H9 (cell line): ENCODE measurements around the gene MARF1. TPM values are rescaled to one million over a fixed set of nuclear protein-coding genes. Genes with fewer than 3 reads are reported as not detected.

Experiments used
- DNase-seq: peaks from one replicate; pipeline ENCODE4 v3.0.0-alpha.2; 2017
- H2AFZ ChIP-seq: one replicate; pipeline ENCODE4 v1.6.1; 2013; ENCODE audit warnings: mild to moderate bottlenecking, low read length, control low read depth, moderate library complexity
- H2AK5ac ChIP-seq: 2 replicates; pipeline ENCODE4 v1.6.1; 2013; ENCODE audit warnings: low read length, control low read depth, mixed read lengths; ENCODE audit not compliant: insufficient read length
- H2BK120ac ChIP-seq: one replicate; pipeline ENCODE4 v1.6.1; 2013; ENCODE audit warnings: low read depth, mild to moderate bottlenecking, low read length, control low read depth, inconsistent platforms; ENCODE audit not compliant: poor library complexity, severe bottlenecking
- H2BK12ac ChIP-seq: 2 replicates; pipeline ENCODE4 v1.6.1; 2013; ENCODE audit warnings: low read length, control low read depth, mixed read lengths, low read depth; ENCODE audit not compliant: insufficient read length
- H2BK15ac ChIP-seq: 2 replicates; pipeline ENCODE4 v1.6.1; 2013; ENCODE audit warnings: low read depth, low read length, control low read depth
- H2BK20ac ChIP-seq: one replicate; pipeline ENCODE4 v1.6.1; 2013; ENCODE audit warnings: low read depth, mild to moderate bottlenecking, low read length, control low read depth, inconsistent platforms; ENCODE audit not compliant: poor library complexity, severe bottlenecking
- H2BK5ac ChIP-seq: 2 replicates; pipeline ENCODE4 v1.6.1; 2013; ENCODE audit warnings: low read length, control low read depth, mixed read lengths; ENCODE audit not compliant: insufficient read length
- H3K14ac ChIP-seq: 2 replicates; pipeline ENCODE4 v1.6.1; 2013; ENCODE audit warnings: low read length, control low read depth; ENCODE audit not compliant: insufficient read depth
- H3K18ac ChIP-seq: 2 replicates; pipeline ENCODE4 v1.6.1; 2013; ENCODE audit warnings: low read depth, mild to moderate bottlenecking, mixed read lengths, low read length, control low read depth; ENCODE audit not compliant: insufficient read length
- H3K23ac ChIP-seq: 2 replicates; pipeline ENCODE4 v1.6.1; 2013; ENCODE audit warnings: low read length, control low read depth, mixed read lengths, low read depth; ENCODE audit not compliant: insufficient read length
- H3K23me2 ChIP-seq: 2 replicates; pipeline ENCODE4 v1.6.1; 2013; ENCODE audit warnings: low read depth, mild to moderate bottlenecking, mixed read lengths, low read length, control low read depth; ENCODE audit not compliant: insufficient read length, poor library complexity, severe bottlenecking
- H3K27ac ChIP-seq: 2 replicates; pipeline ENCODE4 v1.5.1; 2013; ENCODE audit warnings: low read length, control low read depth, mixed read lengths, low read depth; ENCODE audit not compliant: insufficient read length
- H3K27me3 ChIP-seq: 2 replicates; pipeline ENCODE4 v1.6.1; 2013; ENCODE audit warnings: low read length, control low read depth, inconsistent platforms; ENCODE audit not compliant: insufficient read depth
- H3K4ac ChIP-seq: 2 replicates; pipeline ENCODE4 v1.6.1; 2013; ENCODE audit warnings: low read depth, mild to moderate bottlenecking, control low read depth, inconsistent platforms, low read length, moderate library complexity
- H3K4me1 ChIP-seq: 2 replicates; pipeline ENCODE4 v1.6.1; 2013; ENCODE audit warnings: low read length, control low read depth, inconsistent platforms; ENCODE audit not compliant: insufficient read depth
- H3K4me2 ChIP-seq: 2 replicates; pipeline ENCODE4 v1.6.1; 2013; ENCODE audit warnings: low read length, control low read depth, mixed read lengths; ENCODE audit not compliant: insufficient read length, insufficient read depth
- H3K56ac ChIP-seq: 2 replicates; pipeline ENCODE4 v1.6.1; 2013; ENCODE audit warnings: low read depth, mild to moderate bottlenecking, mixed read lengths, low read length, control low read depth; ENCODE audit not compliant: insufficient read length
- H3K79me1 ChIP-seq: 2 replicates; pipeline ENCODE4 v1.6.1; 2013; ENCODE audit warnings: low read depth, mild to moderate bottlenecking, moderate library complexity, low read length, control low read depth, inconsistent platforms; ENCODE audit not compliant: insufficient read depth, poor library complexity, severe bottlenecking
- H3K79me2 ChIP-seq: 2 replicates; pipeline ENCODE4 v1.6.1; 2013; ENCODE audit warnings: low read length, control low read depth, inconsistent platforms; ENCODE audit not compliant: insufficient read depth
- H3K9ac ChIP-seq: 2 replicates; pipeline ENCODE4 v1.6.1; 2013; ENCODE audit warnings: low read length, control low read depth, mixed read lengths; ENCODE audit not compliant: insufficient read length; ENCODE audit errors: extremely low read depth
- H3K9me3 ChIP-seq: one replicate; pipeline ENCODE4 v1.6.1; 2013; ENCODE audit warnings: low read depth, low read length, inconsistent platforms; ENCODE audit not compliant: control insufficient read depth
- H3T11ph ChIP-seq: one replicate; pipeline ENCODE4 v1.6.1; 2013; ENCODE audit warnings: mild to moderate bottlenecking, low read length, control low read depth, inconsistent platforms
- H4K20me1 ChIP-seq: one replicate; pipeline ENCODE4 v1.6.1; 2013; ENCODE audit not compliant: control insufficient read depth, insufficient read length, insufficient read depth
- H4K5ac ChIP-seq: 2 replicates; pipeline ENCODE4 v1.6.1; 2013; ENCODE audit warnings: low read depth, mild to moderate bottlenecking, mixed read lengths, low read length, control low read depth; ENCODE audit not compliant: insufficient read length
- H4K8ac ChIP-seq: replicated peaks from 2 replicates; pipeline ENCODE4 v1.6.1; 2013; ENCODE audit warnings: low read length, control low read depth, mixed read lengths, low read depth; ENCODE audit not compliant: insufficient read length
- H4K91ac ChIP-seq: 2 replicates; pipeline ENCODE4 v1.6.1; 2013; ENCODE audit warnings: low read depth, mild to moderate bottlenecking, moderate library complexity, mixed read lengths, low read length, control low read depth; ENCODE audit not compliant: insufficient read length
- H3K27ac Mint-ChIP-seq, 3 experiments: 2 replicates in 2 of 3; 3 replicates in 1 of 3; pipeline ENCODE4 v1.8.0; 2020 to 2021; ENCODE audit warnings: mixed read lengths in 3 of 3, mild to moderate bottlenecking in 1 of 3, moderate library complexity in 1 of 3
- H3K27me3 Mint-ChIP-seq: 2 replicates; pipeline ENCODE4 v1.8.0; 2021; ENCODE audit warnings: low read depth, mild to moderate bottlenecking, moderate library complexity, mixed read lengths
- H3K36me3 Mint-ChIP-seq, 3 experiments: 2 replicates in 2 of 3; 3 replicates in 1 of 3; pipeline ENCODE4 v1.8.0; 2020 to 2021; ENCODE audit warnings: low read depth in 3 of 3, mixed read lengths in 3 of 3; ENCODE audit not compliant: insufficient read depth in 1 of 3
- H3K4me1 Mint-ChIP-seq, 2 experiments: 2 replicates each; pipeline ENCODE4 v1.8.0; 2020; ENCODE audit warnings: mixed read lengths in 2 of 2
- H3K4me3 Mint-ChIP-seq, 2 experiments: 2 replicates in 1 of 2; 3 replicates in 1 of 2; pipeline ENCODE4 v1.8.0; 2020 to 2021; ENCODE audit warnings: mild to moderate bottlenecking in 2 of 2, mixed read lengths in 2 of 2, moderate library complexity in 1 of 2
- H3K9me3 Mint-ChIP-seq, 2 experiments: 2 replicates in 1 of 2; 3 replicates in 1 of 2; pipeline ENCODE4 v1.8.0; 2020; ENCODE audit warnings: mild to moderate bottlenecking in 2 of 2, mixed read lengths in 2 of 2, moderate library complexity in 1 of 2
- WGBS: extraction: QIAGEN DNeasy Blood & Tissue Kit; methylation state at CpG from one replicate; pipeline ENCODE4 v1.1.7; 2013; ENCODE audit warnings: missing lambda C conversion rate, low lambda C conversion rate, mixed read lengths; ENCODE audit not compliant: insufficient read length; ENCODE audit errors: extremely low coverage; 5-methylcytosine and 5-hydroxymethylcytosine counted together
- total RNA-seq: library from RNA; stranded (reverse); gene quantifications from 2 replicates; pipeline ENCODE4 v1.2.1, GENCODE V29; 2021
- TF ChIP-seq, protein P1 (sequence below): fragments of 200-600 bp; sonication (generic); conservative IDR thresholded peaks from 3 replicates; pipeline ENCODE4 v1.8.0; 2021; ENCODE audit warnings: antibody characterized with exemption, mild to moderate bottlenecking

The MARF1 gene
- total RNA-seq, 1 experiment from 2014 or later, result 23.3 TPM

DNA sequence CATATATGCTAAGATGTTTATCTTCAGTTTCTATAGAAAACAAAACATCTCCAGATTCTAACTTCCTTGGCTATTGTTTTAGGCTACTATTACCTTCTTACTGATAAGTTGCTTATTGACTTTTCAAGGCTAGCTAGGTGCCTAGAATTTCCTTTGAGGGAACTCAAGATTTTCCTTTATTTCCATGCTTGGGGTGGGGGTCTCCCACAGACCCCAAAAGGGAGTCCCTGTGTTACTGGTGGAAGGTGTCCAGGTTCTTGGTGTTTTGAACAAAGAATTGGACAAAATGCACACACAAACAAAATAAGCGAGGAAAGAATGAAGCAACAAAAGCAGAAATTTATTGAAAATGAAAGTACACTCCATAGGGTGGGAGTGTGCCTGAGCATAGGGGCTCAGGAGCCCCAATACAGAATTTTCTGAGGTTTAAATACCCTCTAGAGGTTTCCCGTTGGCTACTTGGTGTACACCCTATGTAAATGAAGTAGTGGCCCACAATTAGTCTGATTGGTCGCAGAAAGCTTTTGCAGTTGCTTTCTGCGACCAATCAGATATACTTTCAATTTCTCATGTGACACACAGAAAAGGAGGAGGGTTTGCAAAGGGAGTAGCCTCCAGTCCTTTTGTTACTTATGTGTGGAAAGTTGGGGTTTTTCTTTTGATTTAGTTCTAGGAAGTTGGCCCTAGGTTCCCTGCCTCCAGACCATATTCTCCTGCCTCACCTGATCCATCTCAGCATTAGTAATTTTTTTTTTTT lies 67.5 kb downstream of the MARF1 start:
- Mint-ChIP-seq H3K4me3 (no peak overlapping the region), H3K4me1 (peaks cover 15 to 21% of the 10 kb centered on the region in 2 experiments), H3K9me3 (no peaks in the 10 kb centered on the region; a peak in 1 of 5 replicates), H3K36me3 (peaks cover 6 to 10% (median 10%) of the 10 kb centered on the region in 3 experiments; a peak in 5 of 7 replicates), H3K27ac (no peak overlapping the region), H3K27me3 (no peaks in the 10 kb centered on the region)
- H3K27me3 ChIP-seq, result no peaks in the 10 kb centered on the region
- no peaks in the 10 kb centered on the region for H3K9me3 ChIP-seq
- no peak overlapping the region for H2BK20ac ChIP-seq
- no peak overlapping the region for H4K8ac ChIP-seq
- peaks cover 2% of the 10 kb centered on the region; the same call in 1 of the 2 replicates for H3K4me1 ChIP-seq
- H2AK5ac ChIP-seq, result no peak overlapping the region
- no peaks in the 10 kb centered on the region for H3K79me1 ChIP-seq
- H4K20me1 ChIP-seq, result no peaks in the 10 kb centered on the region
- no peak overlapping the region for H3K4ac ChIP-seq
- no peak overlapping the region for H2BK12ac ChIP-seq
- H3K79me2 ChIP-seq, result no peaks in the 10 kb centered on the region
- no peak overlapping the region for H2BK5ac ChIP-seq
- H3K14ac ChIP-seq, result no peak overlapping the region
- no peaks in the 10 kb centered on the region for H3K23me2 ChIP-seq
- H2BK120ac ChIP-seq, result no peak overlapping the region
- no peak overlapping the region for H2AFZ ChIP-seq
- H3K18ac ChIP-seq, result no peak overlapping the region
- no CpG with 5 or more reads among the region's 4 CpGs for WGBS
- no peak overlapping the region for H3K56ac ChIP-seq
- no peak overlapping the region for H4K91ac ChIP-seq
- no peak overlapping the region for H3T11ph ChIP-seq
- H3K23ac ChIP-seq, result no peak overlapping the region
- H3K4me2 ChIP-seq, result no peak overlapping the region
- no peak overlapping the region for H4K5ac ChIP-seq
- no peak overlapping the region for H2BK15ac ChIP-seq
- DNase-seq, result no peak
- TF ChIP-seq, protein P1, sequence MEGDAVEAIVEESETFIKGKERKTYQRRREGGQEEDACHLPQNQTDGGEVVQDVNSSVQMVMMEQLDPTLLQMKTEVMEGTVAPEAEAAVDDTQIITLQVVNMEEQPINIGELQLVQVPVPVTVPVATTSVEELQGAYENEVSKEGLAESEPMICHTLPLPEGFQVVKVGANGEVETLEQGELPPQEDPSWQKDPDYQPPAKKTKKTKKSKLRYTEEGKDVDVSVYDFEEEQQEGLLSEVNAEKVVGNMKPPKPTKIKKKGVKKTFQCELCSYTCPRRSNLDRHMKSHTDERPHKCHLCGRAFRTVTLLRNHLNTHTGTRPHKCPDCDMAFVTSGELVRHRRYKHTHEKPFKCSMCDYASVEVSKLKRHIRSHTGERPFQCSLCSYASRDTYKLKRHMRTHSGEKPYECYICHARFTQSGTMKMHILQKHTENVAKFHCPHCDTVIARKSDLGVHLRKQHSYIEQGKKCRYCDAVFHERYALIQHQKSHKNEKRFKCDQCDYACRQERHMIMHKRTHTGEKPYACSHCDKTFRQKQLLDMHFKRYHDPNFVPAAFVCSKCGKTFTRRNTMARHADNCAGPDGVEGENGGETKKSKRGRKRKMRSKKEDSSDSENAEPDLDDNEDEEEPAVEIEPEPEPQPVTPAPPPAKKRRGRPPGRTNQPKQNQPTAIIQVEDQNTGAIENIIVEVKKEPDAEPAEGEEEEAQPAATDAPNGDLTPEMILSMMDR, result no peak
- H3K9ac ChIP-seq, result no peak overlapping the region
- no peak overlapping the region for H3K27ac ChIP-seq
